Lower lobe of right lung (tissue), 2 donors: Measurements from ENCODE around the gene ZCCHC17. TPM values are rescaled to one million over a fixed set of nuclear protein-coding genes. Genes with fewer than 3 reads are reported as not detected.

Experiments used
- ATAC-seq, 2 donors: fragments of 200-7000 bp; cut with Tn5 transposase; one replicate each; pipeline ENCODE4 v1.9.1; 2020 to 2022; ENCODE audit warnings: mild to moderate bottlenecking in 2 of 2, moderate library complexity in 2 of 2
- DNase-seq: peaks from one replicate; pipeline ENCODE4 v3.0.0-alpha.2; 2020
- H3K27ac ChIP-seq: fragments of 200-600 bp; one replicate; pipeline ENCODE4 v1.8.0; 2022
- H3K27me3 ChIP-seq: fragments of 200-600 bp; one replicate; pipeline ENCODE4 v1.8.0; 2022; ENCODE audit warnings: low read depth
- H3K36me3 ChIP-seq: fragments of 200-600 bp; one replicate; pipeline ENCODE4 v1.8.0; 2022; ENCODE audit warnings: mild to moderate bottlenecking
- H3K4me1 ChIP-seq: fragments of 200-600 bp; one replicate; pipeline ENCODE4 v1.8.0; 2022
- H3K4me3 ChIP-seq: fragments of 200-600 bp; one replicate; pipeline ENCODE4 v1.8.0; 2022; ENCODE audit warnings: mild to moderate bottlenecking
- H3K9me3 ChIP-seq: fragments of 200-600 bp; one replicate; pipeline ENCODE4 v1.8.0; 2022
- intact Hi-C: fragments of 100-400 bp; cut with DNase I; formaldehyde crosslinking; loops from one replicate; pipeline ENCODE4 v1.11.0; 2022
- total RNA-seq: library from RNA; stranded (reverse); fragmentation: NEBNext Ultra II Directional; extraction: Animal tissue kit (Norgen Biotek cat#: 25700); gene quantifications from one replicate; pipeline ENCODE4 v1.2.1, GENCODE V29; 2021
- TF ChIP-seq, protein P1 (sequence below): fragments of 200-600 bp; IDR thresholded peaks from one replicate; pipeline ENCODE4 v1.8.0; 2022; ENCODE audit warnings: antibody characterized with exemption, mild to moderate bottlenecking
- donor health status: DM: no; HTN: yes; CAD: no; lungs with severe emphysema.

Gene ZCCHC17
- total RNA-seq, 1 donor from 2014 or later, result 22.5 TPM

DNA sequence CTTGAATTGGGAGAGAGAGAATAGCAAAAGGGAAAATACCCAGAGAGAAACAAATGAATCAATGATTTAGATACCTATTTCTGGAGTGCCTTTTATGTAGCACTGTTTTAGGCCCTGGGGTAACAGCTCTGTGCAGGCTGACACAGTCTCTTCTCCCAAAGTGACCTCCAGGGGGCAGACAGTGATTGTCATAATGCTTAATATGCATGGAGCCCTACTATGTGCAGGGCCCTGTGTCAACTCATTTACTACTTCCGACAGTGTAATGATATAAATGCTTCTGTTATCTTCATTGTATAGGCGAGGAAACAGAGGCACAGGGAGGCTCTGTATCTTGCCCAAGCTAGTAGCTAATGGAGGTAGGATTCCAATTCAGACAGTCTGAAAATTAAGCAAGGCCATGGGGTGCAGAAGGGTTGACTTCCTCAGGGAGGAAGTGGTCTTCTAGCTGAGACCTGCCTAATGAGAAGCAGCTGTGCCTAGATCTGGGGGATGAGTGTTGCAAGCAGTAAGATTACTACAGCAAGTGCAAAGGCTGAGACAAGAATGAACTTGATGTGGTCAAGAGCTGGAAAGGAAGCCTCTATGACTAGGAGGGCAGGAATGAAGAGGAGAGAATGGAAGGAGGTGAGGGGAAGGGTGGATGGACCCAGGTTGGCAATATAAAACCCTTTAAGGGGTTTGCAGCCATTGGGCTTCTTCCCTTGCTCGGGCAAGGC, 100.0 kb downstream of the ZCCHC17 start:
- H3K9me3 ChIP-seq, result no peaks in the 10 kb centered on the region
- H3K27ac ChIP-seq, result no peak overlapping the region
- DNase-seq (no peak), ATAC-seq (no peak)
- TF ChIP-seq, protein P1, sequence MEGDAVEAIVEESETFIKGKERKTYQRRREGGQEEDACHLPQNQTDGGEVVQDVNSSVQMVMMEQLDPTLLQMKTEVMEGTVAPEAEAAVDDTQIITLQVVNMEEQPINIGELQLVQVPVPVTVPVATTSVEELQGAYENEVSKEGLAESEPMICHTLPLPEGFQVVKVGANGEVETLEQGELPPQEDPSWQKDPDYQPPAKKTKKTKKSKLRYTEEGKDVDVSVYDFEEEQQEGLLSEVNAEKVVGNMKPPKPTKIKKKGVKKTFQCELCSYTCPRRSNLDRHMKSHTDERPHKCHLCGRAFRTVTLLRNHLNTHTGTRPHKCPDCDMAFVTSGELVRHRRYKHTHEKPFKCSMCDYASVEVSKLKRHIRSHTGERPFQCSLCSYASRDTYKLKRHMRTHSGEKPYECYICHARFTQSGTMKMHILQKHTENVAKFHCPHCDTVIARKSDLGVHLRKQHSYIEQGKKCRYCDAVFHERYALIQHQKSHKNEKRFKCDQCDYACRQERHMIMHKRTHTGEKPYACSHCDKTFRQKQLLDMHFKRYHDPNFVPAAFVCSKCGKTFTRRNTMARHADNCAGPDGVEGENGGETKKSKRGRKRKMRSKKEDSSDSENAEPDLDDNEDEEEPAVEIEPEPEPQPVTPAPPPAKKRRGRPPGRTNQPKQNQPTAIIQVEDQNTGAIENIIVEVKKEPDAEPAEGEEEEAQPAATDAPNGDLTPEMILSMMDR, result no peak
- intact Hi-C loops, result no loop called here
- H3K27me3 ChIP-seq, result peaks cover 4% of the 10 kb centered on the region
- H3K4me1 ChIP-seq, result peaks cover 11% of the 10 kb centered on the region
- no peak overlapping the region for H3K4me3 ChIP-seq
- H3K36me3 ChIP-seq, result no peaks in the 10 kb centered on the region

DNA sequence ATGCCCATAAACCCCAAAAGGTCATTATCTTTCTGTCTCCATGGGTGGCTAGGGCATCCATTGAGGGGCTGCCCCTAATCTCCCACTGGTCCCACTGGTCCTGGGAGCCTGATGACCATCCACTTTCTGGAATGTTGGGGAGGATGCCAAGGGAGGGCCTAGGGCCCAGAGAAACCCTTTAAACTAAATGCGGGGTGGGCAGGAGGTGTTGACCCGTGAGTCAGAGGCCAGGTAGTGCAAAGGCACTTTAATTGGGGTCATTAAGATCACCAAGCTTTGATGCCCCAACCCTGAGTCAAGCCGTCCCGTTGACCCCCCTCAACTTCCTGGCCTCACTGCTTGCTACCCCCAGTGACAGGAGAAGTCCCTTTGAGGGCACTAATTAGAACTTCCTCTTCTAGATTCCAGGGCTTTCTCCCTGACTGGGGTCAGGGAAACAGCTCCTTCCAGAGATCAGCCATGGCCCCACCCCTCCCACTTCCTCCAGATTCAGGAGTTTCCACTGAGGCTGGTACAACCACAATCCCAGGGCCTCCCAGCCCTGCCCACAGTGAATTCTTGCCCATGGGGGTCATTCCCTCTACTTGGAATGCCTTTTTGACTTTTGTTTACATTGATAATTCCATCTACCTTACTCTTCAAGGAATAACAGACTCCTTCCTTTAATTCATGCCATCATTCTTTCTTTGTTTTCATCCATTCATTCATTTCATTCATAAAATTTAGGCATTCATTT, 100.7 kb downstream of the ZCCHC17 start:
- Histone ChIP-seq H3K4me3 (no peak overlapping the region), H3K27me3 (peaks cover 4% of the 10 kb centered on the region), H3K4me1 (peaks cover 11% of the 10 kb centered on the region), H3K27ac (no peak overlapping the region), H3K36me3 (no peaks in the 10 kb centered on the region), H3K9me3 (no peaks in the 10 kb centered on the region)
- DNase-seq (no peak), ATAC-seq (no peak)
- TF ChIP-seq, protein P1, result no peak
- intact Hi-C loops, result no loop called here

DNA sequence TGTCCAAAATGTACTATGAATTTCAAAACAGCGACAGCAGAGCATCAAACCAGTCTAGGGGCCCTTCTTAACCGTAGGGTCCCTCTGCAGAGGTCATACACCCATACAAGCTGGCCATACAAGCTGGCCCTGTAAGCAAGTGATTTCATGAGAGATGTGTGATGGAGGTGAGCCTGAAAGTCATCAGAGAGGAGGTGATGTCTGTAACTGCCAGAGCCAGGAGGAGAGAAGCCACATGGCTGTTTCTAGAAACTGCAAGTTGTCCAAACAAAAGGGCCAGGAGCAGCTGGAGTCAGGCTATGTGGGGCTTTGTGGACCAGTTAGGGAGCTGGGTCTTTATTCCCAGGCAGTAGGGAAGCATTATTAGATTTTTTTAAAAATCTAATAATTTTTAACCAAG, 101.4 kb downstream of the ZCCHC17 start:
- H3K27ac ChIP-seq, result no peak overlapping the region
- H3K36me3 ChIP-seq, result no peaks in the 10 kb centered on the region
- DNase-seq (no peak), ATAC-seq (no peak)
- no peaks in the 10 kb centered on the region for H3K27me3 ChIP-seq
- no peak overlapping the region for H3K4me3 ChIP-seq
- TF ChIP-seq, protein P1, result no peak
- intact Hi-C loops, result no loop called here
- peaks cover 11% of the 10 kb centered on the region for H3K4me1 ChIP-seq
- H3K9me3 ChIP-seq, result no peaks in the 10 kb centered on the region

DNA sequence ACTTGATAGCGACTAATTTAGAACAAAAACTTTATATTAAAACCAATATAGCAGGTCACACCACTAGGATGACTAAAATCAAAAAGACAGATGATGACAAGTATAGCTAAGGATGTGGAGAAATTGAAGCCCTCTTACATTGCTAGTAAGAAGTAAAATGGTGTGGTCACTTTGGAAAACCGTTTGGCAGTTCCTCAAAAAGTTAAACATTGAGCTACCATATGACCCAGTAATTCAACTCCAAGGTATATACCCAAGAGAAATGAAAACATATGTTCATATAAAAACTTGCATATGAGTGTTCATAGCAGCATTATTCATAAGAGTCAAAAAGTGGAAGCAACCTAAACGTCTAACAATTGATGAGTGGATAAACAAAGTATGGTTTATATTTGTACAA, 103.1 kb downstream of the ZCCHC17 start:
- Histone ChIP-seq H3K9me3 (no peaks in the 10 kb centered on the region), H3K36me3 (no peaks in the 10 kb centered on the region), H3K4me1 (peaks cover 2% of the 10 kb centered on the region), H3K27me3 (no peaks in the 10 kb centered on the region), H3K27ac (no peak overlapping the region), H3K4me3 (no peak overlapping the region)
- TF ChIP-seq, protein P1, result no peak
- ATAC-seq (no peak), DNase-seq (no peak)
- intact Hi-C loops, result no loop called here

DNA sequence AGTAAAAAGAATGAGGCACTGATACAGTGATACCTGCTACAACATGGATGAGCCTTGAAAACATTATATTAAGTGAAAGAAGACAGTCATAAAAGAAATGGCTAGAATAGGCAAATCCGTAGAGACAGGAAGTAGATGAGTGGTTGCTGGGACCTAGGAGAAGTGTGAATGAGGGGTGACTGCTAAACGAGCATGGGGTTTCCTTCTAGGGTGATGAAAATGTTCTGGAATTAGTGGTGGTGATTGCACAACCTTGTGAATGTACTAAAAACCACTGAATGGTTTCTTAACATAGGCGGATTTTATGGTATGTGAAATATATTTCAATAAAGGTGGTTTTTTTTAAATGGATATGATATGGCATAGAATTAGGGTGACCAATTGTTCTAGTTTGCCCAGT, 103.6 kb downstream of the ZCCHC17 start:
- no peaks in the 10 kb centered on the region for H3K27me3 ChIP-seq
- intact Hi-C loops, result no loop called here
- no peaks in the 10 kb centered on the region for H3K9me3 ChIP-seq
- ATAC-seq (no peak), DNase-seq (no peak)
- H3K36me3 ChIP-seq, result no peaks in the 10 kb centered on the region
- no peak overlapping the region for H3K27ac ChIP-seq
- TF ChIP-seq, protein P1, result no peak
- no peak overlapping the region for H3K4me3 ChIP-seq
- no peaks in the 10 kb centered on the region for H3K4me1 ChIP-seq
